B cell (primary cell): ENCODE results near the gene BBS5. TPM values are rescaled to one million over a fixed set of nuclear protein-coding genes. Genes with fewer than 3 reads are reported as not detected.

Experiments used
- ATAC-seq: fragments of 200-7000 bp; cut with Tn5 transposase; one replicate; pipeline ENCODE4 v1.10.0; 2021; ENCODE audit warnings: low read depth, mild to moderate bottlenecking, moderate number of reproducible peaks, moderate library complexity
- CTCF ChIA-PET: fragments of 350-600 bp; sonication (Branson Sonifier 250); formaldehyde crosslinking; loops from one replicate; lab custom pipeline; 2021; ENCODE audit warnings: antibody characterized with exemption, inconsistent platforms; lab: Charles Lee
- POLR2A ChIA-PET: fragments of 350-600 bp; sonication (Branson Sonifier 250); formaldehyde crosslinking; loops from one replicate; lab custom pipeline; 2021; ENCODE audit warnings: antibody characterized with exemption; lab: Charles Lee
- DNase-seq: peaks from one replicate; pipeline ENCODE4 v3.0.0; 2013
- H2AFZ ChIP-seq: 2 replicates; pipeline ENCODE4 v1.6.1; 2012; ENCODE audit warnings: mild to moderate bottlenecking, low read depth, low read length; ENCODE audit not compliant: insufficient read depth, poor library complexity, severe bottlenecking
- H3K27ac ChIP-seq, 2 donors: 1 replicate in 1 of 2; 2 replicates in 1 of 2; pipeline ENCODE4 v1.5.1; 2012 to 2013; ENCODE audit warnings: low read length in 2 of 2, mild to moderate bottlenecking in 2 of 2, moderate library complexity in 1 of 2
- H3K27me3 ChIP-seq, 4 experiments: fragments of 200-600 bp in 1 of 4; sonication (generic) in 1 of 4; replicated peaks in 1 of 4; 1 replicate in 2 of 4; 2 replicates in 2 of 4; pipeline versions ENCODE4 v1.6.1 to v1.7.0; 2013 to 2016; ENCODE audit warnings: low read length in 3 of 4, mild to moderate bottlenecking in 2 of 4, mixed read lengths in 1 of 4, moderate library complexity in 1 of 4; ENCODE audit not compliant: insufficient read depth in 4 of 4, control insufficient read depth in 3 of 4; ENCODE audit errors: control extremely low read depth in 1 of 4
- H3K36me3 ChIP-seq, 2 experiments: replicated peaks in 1 of 2; 1 replicate in 1 of 2; 2 replicates in 1 of 2; pipeline versions ENCODE4 v1.6.1 to v1.7.1; 2013; ENCODE audit warnings: low read length in 1 of 2; ENCODE audit not compliant: insufficient read depth in 2 of 2, control insufficient read depth in 1 of 2; ENCODE audit errors: control extremely low read depth in 1 of 2, extremely low read depth in 1 of 2
- H3K4me1 ChIP-seq, 2 donors: fragments of 200-600 bp in 1 of 2; sonication (generic) in 1 of 2; 1 replicate in 1 of 2; 2 replicates in 1 of 2; pipeline versions ENCODE4 v1.5.1 to v1.6.1; 2013 to 2017; ENCODE audit warnings: low read length in 2 of 2; ENCODE audit not compliant: control insufficient read depth in 2 of 2, insufficient read depth in 2 of 2
- H3K4me2 ChIP-seq: replicated peaks from 2 replicates; pipeline ENCODE3; 2012; ENCODE audit warnings: mild to moderate bottlenecking, low read depth, low read length; ENCODE audit not compliant: poor library complexity, severe bottlenecking
- H3K4me3 ChIP-seq, 5 experiments: fragments of 200-600 bp in 1 of 5; sonication (generic) in 1 of 5; 1 replicate in 3 of 5; 2 replicates in 2 of 5; pipeline versions ENCODE4 v1.5.1 to v1.7.0; 2011 to 2016; ENCODE audit warnings: low read length in 4 of 5, mild to moderate bottlenecking in 4 of 5, low read depth in 2 of 5, control low read depth in 1 of 5, moderate library complexity in 1 of 5; ENCODE audit not compliant: insufficient read depth in 1 of 5; ENCODE audit errors: control extremely low read depth in 1 of 5, extremely low read depth in 1 of 5
- H3K79me2 ChIP-seq: fragments of 200-600 bp; sonication (generic); one replicate; pipeline ENCODE4 v1.6.0; 2016; ENCODE audit warnings: low read length; ENCODE audit not compliant: control insufficient read depth, insufficient read depth
- H3K9ac ChIP-seq: fragments of 200-600 bp; sonication (generic); 2 replicates; pipeline ENCODE4 v1.6.1; 2017; ENCODE audit warnings: mild to moderate bottlenecking, low read length, moderate library complexity
- H3K9me3 ChIP-seq, 3 donors: one replicate each; pipeline versions ENCODE4 v1.6.1 to v1.7.1; 2013; ENCODE audit warnings: low read length in 2 of 3; ENCODE audit not compliant: control insufficient read depth in 2 of 3, insufficient read depth in 1 of 3; ENCODE audit errors: control extremely low read depth in 1 of 3
- H4K20me1 ChIP-seq: 2 replicates; pipeline ENCODE4 v1.6.0; 2012; ENCODE audit warnings: mild to moderate bottlenecking, low read length; ENCODE audit not compliant: insufficient read depth, control insufficient read depth, poor library complexity, severe bottlenecking
- H3K27ac Mint-ChIP-seq: one replicate; pipeline ENCODE4 v1.8.0; 2021; ENCODE audit warnings: mixed read lengths
- H3K27me3 Mint-ChIP-seq: one replicate; pipeline ENCODE4 v1.8.0; 2021; ENCODE audit warnings: mixed read lengths
- H3K4me1 Mint-ChIP-seq: one replicate; pipeline ENCODE4 v1.8.0; 2021; ENCODE audit warnings: mixed read lengths
- H3K4me3 Mint-ChIP-seq: one replicate; pipeline ENCODE4 v1.8.0; 2021; ENCODE audit warnings: mixed read lengths
- H3K9me3 Mint-ChIP-seq: one replicate; pipeline ENCODE4 v1.8.0; 2022; ENCODE audit warnings: mixed read lengths; ENCODE audit not compliant: insufficient read depth
- EZH2 ChIP-seq: IDR thresholded peaks from 2 replicates; pipeline ENCODE4 v1.6.1; 2012; ENCODE audit warnings: borderline replicate concordance, low read depth, mild to moderate bottlenecking, moderate library complexity, low read length; ENCODE audit not compliant: insufficient read depth, poor library complexity, severe bottlenecking
- WGBS: methylation state at CpG from one replicate; pipeline ENCODE4 v1.1.5; 2013; ENCODE audit warnings: missing lambda C conversion rate; ENCODE audit not compliant: insufficient coverage; 5-methylcytosine and 5-hydroxymethylcytosine counted together
- intact Hi-C: fragments of 100-400 bp; cut with micrococcal nuclease; formaldehyde crosslinking; loops from one replicate; pipeline ENCODE4 v1.10.0; 2022
- polyA plus RNA-seq: library from polyadenylated mRNA; depleted of rRNA; stranded (reverse); fragments of >200 nt; gene quantifications from 2 replicates; pipeline ENCODE4 v1.2.3, GENCODE V29; 2012
- total RNA-seq, 2 donors: library from RNA; stranded (reverse); fragments of 120-200 nt in 1 of 2; gene quantifications; 1 replicate in 1 of 2; 2 replicates in 1 of 2; pipeline versions ENCODE4 v1.2.3 to v1.2.4, GENCODE V29; 2013 to 2022
- TF ChIP-seq, protein P1 (sequence below): fragments of 200-600 bp; IDR thresholded peaks from one replicate; pipeline ENCODE4 v1.8.0; 2022; ENCODE audit warnings: antibody characterized with exemption, mild to moderate bottlenecking

The BBS5 gene
- total and polyA plus RNA-seq, 2 donors (not counting 1 experiment from before 2014, with no cell fraction given): 0.76 to 2.1 TPM

DNA sequence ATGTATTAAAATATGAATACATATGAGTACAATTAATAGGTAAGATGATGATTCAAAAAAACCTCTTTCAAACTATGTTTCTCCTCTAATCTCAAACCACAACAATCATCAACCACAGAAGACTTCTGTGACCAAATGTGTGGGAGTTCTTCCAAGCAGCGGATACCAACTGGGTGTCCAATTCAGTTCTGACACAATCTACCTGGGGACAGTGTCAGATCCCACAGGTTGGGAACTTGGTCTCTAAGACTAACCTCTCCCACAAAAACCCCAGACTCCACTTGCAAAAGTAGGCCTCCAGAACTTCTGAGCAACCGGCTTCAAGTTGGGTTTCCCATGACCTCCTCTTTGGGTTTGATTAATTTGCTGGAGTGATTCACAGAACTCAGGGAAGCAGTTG is 67.5 kb downstream of the BBS5 start:
- Mint-ChIP-seq H3K9me3 (no peaks in the 10 kb centered on the region), H3K4me3 (no peak overlapping the region), H3K4me1 (no peaks in the 10 kb centered on the region), H3K27me3 (no peaks in the 10 kb centered on the region), H3K27ac (no peak overlapping the region)
- Histone ChIP-seq H3K4me3 (no peak overlapping the region), H3K9me3 (no peaks in the 10 kb centered on the region), H2AFZ (no peak overlapping the region), H3K9ac (no peak overlapping the region), H3K79me2 (no peaks in the 10 kb centered on the region), H3K27me3 (no peaks in the 10 kb centered on the region), H3K36me3 (peaks cover 9 to 30% of the 10 kb centered on the region in 2 experiments), H3K27ac (no peak overlapping the region), H3K4me1 (no peaks in the 10 kb centered on the region), H3K4me2 (no peak overlapping the region), H4K20me1 (no peaks in the 10 kb centered on the region)
- intact Hi-C loops: no loop called here
- ATAC-seq: no peak
- ChIA-PET POLR2A (no interaction called here), CTCF (no interaction called here)
- no peak for DNase-seq
- TF ChIP-seq, protein P1, sequence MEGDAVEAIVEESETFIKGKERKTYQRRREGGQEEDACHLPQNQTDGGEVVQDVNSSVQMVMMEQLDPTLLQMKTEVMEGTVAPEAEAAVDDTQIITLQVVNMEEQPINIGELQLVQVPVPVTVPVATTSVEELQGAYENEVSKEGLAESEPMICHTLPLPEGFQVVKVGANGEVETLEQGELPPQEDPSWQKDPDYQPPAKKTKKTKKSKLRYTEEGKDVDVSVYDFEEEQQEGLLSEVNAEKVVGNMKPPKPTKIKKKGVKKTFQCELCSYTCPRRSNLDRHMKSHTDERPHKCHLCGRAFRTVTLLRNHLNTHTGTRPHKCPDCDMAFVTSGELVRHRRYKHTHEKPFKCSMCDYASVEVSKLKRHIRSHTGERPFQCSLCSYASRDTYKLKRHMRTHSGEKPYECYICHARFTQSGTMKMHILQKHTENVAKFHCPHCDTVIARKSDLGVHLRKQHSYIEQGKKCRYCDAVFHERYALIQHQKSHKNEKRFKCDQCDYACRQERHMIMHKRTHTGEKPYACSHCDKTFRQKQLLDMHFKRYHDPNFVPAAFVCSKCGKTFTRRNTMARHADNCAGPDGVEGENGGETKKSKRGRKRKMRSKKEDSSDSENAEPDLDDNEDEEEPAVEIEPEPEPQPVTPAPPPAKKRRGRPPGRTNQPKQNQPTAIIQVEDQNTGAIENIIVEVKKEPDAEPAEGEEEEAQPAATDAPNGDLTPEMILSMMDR: no peak
- no peak for TF ChIP-seq EZH2
- WGBS: no CpG with 5 or more reads among the region's 2 CpGs

Other genes starting within 250 kb of the BBS5 start
- not detected in 2 replicates for gene LRP2, start 117.0 kb upstream of the BBS5 start, total RNA-seq
- gene LRP2, start 117.0 kb upstream of the BBS5 start, polyA plus RNA-seq: not detected in 2 replicates
- gene KLHL41, start 30.2 kb downstream of the BBS5 start, total RNA-seq: 0.19 and 0.27 TPM in 2 replicates
- gene KLHL41, start 30.2 kb downstream of the BBS5 start, polyA plus RNA-seq: 0.03 TPM in 1 of 2 replicates, not detected in the other
- gene FASTKD1, start 94.4 kb downstream of the BBS5 start, total RNA-seq: 28.1 and 31.0 TPM in 2 replicates
- gene FASTKD1, start 94.4 kb downstream of the BBS5 start, polyA plus RNA-seq: 8.5 and 13.2 TPM in 2 replicates
- gene PPIG, start 104.9 kb downstream of the BBS5 start, total RNA-seq: 78.6 and 82.4 TPM in 2 replicates
- gene PPIG, start 104.9 kb downstream of the BBS5 start, polyA plus RNA-seq: 21.5 and 47.8 TPM in 2 replicates
- gene CFAP210, start 214.9 kb downstream of the BBS5 start, total RNA-seq: not detected in 2 replicates
- not detected in 2 replicates for gene CFAP210, start 214.9 kb downstream of the BBS5 start, polyA plus RNA-seq
- 8.4 and 9.4 TPM in 2 replicates for gene PHOSPHO2, start 215.0 kb downstream of the BBS5 start, total RNA-seq
- 1.5 and 3.4 TPM in 2 replicates for gene PHOSPHO2, start 215.0 kb downstream of the BBS5 start, polyA plus RNA-seq